ENCODE results near the gene WHAMM. TPM values are rescaled to one million over a fixed set of nuclear protein-coding genes. Genes with fewer than 3 reads are reported as not detected.

Gene WHAMM
- total and polyA plus RNA-seq, 4 donors = 4.2 to 10.4 (median 6.6) TPM

GRCh38 chr15:82798531-82799166, 10.8 kb upstream of the WHAMM start:
- no peak overlapping the region for H3K4me3 ChIP-seq
- no peak overlapping the region for H3K9ac ChIP-seq (ENCODE audit: insufficient read depth in 1 of 2, low read length in 2 of 2)
- H3K27me3 ChIP-seq (ENCODE audit: control insufficient read depth in 3 of 3, insufficient read depth in 3 of 3, low read length in 2 of 3) = peaks cover 0 to 5% (median 0%) of the 10 kb centered on the region in 3 donors
- H3K4me1 ChIP-seq (ENCODE audit: control insufficient read depth in 5 of 5, insufficient read depth in 5 of 5, low read length in 5 of 5) = no peaks in the 10 kb centered on the region
- TF ChIP-seq CTCF (IDR thresholded peaks at IDR 0.05; ENCODE audit: control extremely low read depth, extremely low read depth) = no peak
- DNase-seq (no peak), ATAC-seq (ENCODE audit: insufficient read depth, low FRiP score) (no peak)
- H3K9me3 ChIP-seq (ENCODE audit: control insufficient read depth in 4 of 4, insufficient read depth in 3 of 4, low read length in 3 of 4) = no peaks in the 10 kb centered on the region
- peak overlapping the region in 1 of 2 donors; percentile 24 for H3K27ac ChIP-seq (ENCODE audit: low read depth in 1 of 2, low read length in 1 of 2)
- H3K36me3 ChIP-seq (ENCODE audit: control insufficient read depth in 4 of 4, insufficient read depth in 4 of 4, low read length in 4 of 4) = no peaks in the 10 kb centered on the region
- WGBS, 2 donors = 80 to 85% methylated on average over 5 of the region's 5 CpGs

GRCh38 chr15:82799183-82799841, 10.1 kb upstream of the WHAMM start:
- no peaks in the 10 kb centered on the region for H3K9me3 ChIP-seq (ENCODE audit: control insufficient read depth in 4 of 4, insufficient read depth in 3 of 4, low read length in 3 of 4)
- no peak for ATAC-seq (ENCODE audit: insufficient read depth, low FRiP score)
- H3K4me1 ChIP-seq (ENCODE audit: control insufficient read depth in 5 of 5, insufficient read depth in 5 of 5, low read length in 5 of 5) = no peaks in the 10 kb centered on the region
- peaks cover 0 to 5% (median 0%) of the 10 kb centered on the region in 3 donors for H3K27me3 ChIP-seq (ENCODE audit: control insufficient read depth in 3 of 3, insufficient read depth in 3 of 3, low read length in 2 of 3)
- no peak for TF ChIP-seq CTCF (IDR thresholded peaks at IDR 0.05; ENCODE audit: control extremely low read depth, extremely low read depth)
- no peak overlapping the region for H3K4me3 ChIP-seq
- no peak overlapping the region for H3K9ac ChIP-seq (ENCODE audit: insufficient read depth in 1 of 2, low read length in 2 of 2)
- DNase-seq = no peak
- whole genome bisulfite sequencing, 2 donors = 85 to 88% methylated on average over 7 of the region's 7 CpGs
- no peaks in the 10 kb centered on the region for H3K36me3 ChIP-seq (ENCODE audit: control insufficient read depth in 4 of 4, insufficient read depth in 4 of 4, low read length in 4 of 4)
- H3K27ac ChIP-seq (ENCODE audit: low read depth in 1 of 2, low read length in 1 of 2) = peak overlapping the region in 1 of 2 donors; percentile 24

- no peak for ATAC-seq (ENCODE audit: insufficient read depth, low FRiP score)
- H3K36me3 ChIP-seq (ENCODE audit: control insufficient read depth in 4 of 4, insufficient read depth in 4 of 4, low read length in 4 of 4) = no peaks in the 10 kb centered on the region
- H3K27ac ChIP-seq (ENCODE audit: low read depth in 1 of 2, low read length in 1 of 2) = peak overlapping the region in 1 of 2 donors; percentile 67
- no peak overlapping the region for H3K4me3 ChIP-seq
- H3K27me3 ChIP-seq (ENCODE audit: control insufficient read depth in 3 of 3, insufficient read depth in 3 of 3, low read length in 2 of 3) = peaks cover 0 to 5% (median 0%) of the 10 kb centered on the region in 3 donors
- no peaks in the 10 kb centered on the region for H3K4me1 ChIP-seq (ENCODE audit: control insufficient read depth in 5 of 5, insufficient read depth in 5 of 5, low read length in 5 of 5)
- 37 to 60% methylated on average over 1 of the region's 1 CpG for WGBS, 2 donors
- H3K9ac ChIP-seq (ENCODE audit: insufficient read depth in 1 of 2, low read length in 2 of 2) = no peak overlapping the region
- TF ChIP-seq CTCF (IDR thresholded peaks at IDR 0.05; ENCODE audit: control extremely low read depth, extremely low read depth) = no peak
- H3K9me3 ChIP-seq (ENCODE audit: control insufficient read depth in 4 of 4, insufficient read depth in 3 of 4, low read length in 3 of 4) = no peaks in the 10 kb centered on the region
- DNase-seq = no peak
Measured at GRCh38 chr15:82802497-82802896, 6.9 kb upstream of the WHAMM start.
